GM10266 (cell line): ENCODE data around the gene IFIT3.

Source experiments
- DNase-seq: peaks from one replicate; pipeline ENCODE4 v3.0.0; 2012; ENCODE audit errors: extremely low spot score
- TF ChIP-seq, protein P1 (sequence below): IDR thresholded peaks from 2 replicates; pipeline ENCODE4 v1.5.1; 2012; ENCODE audit warnings: mild to moderate bottlenecking, low read depth; ENCODE audit not compliant: control insufficient read depth, insufficient read depth; ENCODE audit errors: missing control alignments

Gene IFIT3

DNA sequence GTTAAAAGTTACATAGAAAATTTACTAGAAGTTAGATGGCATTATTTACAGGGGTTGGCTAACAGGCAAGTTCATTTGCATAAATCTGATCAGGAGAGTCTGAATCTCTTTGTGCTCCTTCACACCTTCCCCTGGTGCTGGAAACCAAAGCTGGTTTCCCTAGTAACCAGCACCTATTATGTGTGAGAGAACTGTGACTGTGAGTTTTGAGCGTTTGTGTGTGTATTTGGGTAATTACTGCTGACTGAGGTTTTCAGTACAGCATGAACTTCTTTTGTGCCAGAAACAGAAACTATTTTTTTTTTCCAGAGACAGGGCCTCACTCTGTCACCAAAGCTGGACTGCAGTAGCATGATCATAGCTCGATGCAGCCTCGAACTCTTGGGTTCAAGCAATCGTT is 39.7 kb downstream of the IFIT3 start:
- TF ChIP-seq, protein P1, sequence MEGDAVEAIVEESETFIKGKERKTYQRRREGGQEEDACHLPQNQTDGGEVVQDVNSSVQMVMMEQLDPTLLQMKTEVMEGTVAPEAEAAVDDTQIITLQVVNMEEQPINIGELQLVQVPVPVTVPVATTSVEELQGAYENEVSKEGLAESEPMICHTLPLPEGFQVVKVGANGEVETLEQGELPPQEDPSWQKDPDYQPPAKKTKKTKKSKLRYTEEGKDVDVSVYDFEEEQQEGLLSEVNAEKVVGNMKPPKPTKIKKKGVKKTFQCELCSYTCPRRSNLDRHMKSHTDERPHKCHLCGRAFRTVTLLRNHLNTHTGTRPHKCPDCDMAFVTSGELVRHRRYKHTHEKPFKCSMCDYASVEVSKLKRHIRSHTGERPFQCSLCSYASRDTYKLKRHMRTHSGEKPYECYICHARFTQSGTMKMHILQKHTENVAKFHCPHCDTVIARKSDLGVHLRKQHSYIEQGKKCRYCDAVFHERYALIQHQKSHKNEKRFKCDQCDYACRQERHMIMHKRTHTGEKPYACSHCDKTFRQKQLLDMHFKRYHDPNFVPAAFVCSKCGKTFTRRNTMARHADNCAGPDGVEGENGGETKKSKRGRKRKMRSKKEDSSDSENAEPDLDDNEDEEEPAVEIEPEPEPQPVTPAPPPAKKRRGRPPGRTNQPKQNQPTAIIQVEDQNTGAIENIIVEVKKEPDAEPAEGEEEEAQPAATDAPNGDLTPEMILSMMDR = no peak
- DNase-seq = peak; percentile 65

DNA sequence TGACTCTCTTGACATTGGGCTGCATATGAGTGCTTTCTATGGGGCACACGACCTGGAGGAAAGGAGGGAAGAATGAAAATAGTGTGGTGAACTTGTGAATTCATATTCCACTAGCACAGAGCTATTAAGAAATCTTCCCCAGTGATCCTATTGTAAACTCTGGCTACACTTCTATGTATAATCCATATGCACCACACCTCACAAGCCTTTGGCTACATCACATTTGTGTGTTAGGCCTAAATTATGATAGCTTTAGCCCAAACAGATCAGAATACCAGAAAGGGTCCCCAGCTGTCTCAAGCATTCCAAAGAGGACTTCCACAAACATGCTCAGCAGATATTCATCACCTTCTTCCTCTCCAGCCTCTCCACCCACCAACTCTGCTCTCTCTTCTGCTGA is 40.3 kb downstream of the IFIT3 start:
- TF ChIP-seq, protein P1 = no peak
- no peak for DNase-seq

DNA sequence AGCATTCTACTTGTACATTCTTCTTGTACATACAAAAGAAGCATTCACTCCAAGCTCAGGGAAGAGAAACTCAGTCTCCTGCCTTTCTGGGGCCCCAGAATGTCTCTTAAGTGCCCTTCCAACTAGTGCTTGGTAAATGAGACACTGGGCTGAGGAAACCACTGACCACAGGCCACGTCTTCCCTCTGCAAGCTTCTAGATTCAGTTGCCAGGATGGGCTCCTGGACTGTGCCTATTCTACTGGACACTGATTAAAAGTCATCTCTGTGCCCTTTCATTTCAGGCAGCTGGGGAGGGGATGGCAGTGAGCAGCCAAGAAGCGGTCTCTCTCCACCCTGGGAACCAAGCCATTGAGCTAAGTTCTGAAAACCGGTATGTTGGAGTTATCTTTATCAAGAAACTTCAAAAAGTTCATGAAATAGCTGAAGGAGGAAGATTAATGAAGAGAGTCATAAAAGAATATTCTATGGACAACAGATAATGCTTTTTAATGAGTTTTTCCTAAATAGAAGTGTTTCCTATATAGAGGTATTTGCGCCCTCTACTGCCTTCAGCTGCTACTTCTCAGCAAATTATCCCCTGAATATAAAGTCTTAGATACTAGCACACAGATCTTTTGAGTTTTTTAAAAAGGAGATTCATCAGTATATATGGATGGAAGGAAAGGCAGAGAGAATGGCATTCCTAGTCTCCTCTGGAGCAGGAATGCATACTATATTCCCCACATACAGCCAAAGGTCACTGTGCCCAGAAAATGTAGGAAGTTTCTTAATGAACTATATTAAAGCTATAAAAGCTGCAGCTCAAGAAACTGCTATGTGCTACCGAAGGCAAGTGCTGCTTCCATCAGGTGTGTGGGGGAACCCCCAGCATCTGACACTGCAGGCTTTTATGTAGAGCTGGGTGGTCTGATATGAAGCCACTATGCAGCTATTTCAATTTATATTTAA is 41.6 kb downstream of the IFIT3 start:
- TF ChIP-seq, protein P1 = peak; percentile 61
- peak; percentile 45 for DNase-seq

DNA sequence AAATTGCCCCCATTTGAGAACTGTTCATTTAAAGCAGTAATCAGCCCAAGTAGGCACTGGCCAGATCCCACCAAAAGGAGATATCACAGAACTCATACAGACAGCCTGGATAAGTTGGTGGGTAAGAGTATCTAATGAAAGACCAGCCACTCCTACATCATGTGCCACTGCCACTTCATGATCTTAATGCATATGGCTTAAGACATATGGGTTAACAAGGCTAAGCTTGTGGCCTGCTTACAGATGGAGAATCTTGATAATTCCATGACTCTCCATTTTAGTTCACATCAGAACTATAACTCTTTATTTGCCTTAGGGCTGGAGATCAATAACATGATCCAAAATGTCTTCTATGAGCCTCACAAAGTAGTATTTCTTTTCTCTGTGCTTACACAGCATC is 43.3 kb downstream of the IFIT3 start:
- TF ChIP-seq, protein P1 = no peak
- no peak for DNase-seq

DNA sequence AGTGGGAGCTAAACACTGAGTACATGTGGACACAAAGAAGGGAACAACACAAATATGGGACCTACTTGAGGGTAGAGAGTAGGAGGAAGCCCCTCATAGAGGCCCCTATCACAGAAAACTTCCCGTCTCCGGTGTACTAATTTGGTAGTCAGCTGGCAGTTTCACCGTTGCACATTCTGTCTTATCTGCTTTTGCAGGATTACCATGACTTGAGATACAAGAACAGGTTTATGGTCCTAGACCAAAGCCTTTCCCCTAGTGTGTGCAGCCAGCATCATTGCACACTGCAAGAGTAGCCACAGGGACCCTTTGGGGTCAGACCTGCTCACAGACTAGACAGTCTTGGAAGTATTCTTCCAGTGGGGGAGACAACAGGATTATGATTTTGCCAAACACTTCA is 44.2 kb downstream of the IFIT3 start:
- no peak for DNase-seq

DNA sequence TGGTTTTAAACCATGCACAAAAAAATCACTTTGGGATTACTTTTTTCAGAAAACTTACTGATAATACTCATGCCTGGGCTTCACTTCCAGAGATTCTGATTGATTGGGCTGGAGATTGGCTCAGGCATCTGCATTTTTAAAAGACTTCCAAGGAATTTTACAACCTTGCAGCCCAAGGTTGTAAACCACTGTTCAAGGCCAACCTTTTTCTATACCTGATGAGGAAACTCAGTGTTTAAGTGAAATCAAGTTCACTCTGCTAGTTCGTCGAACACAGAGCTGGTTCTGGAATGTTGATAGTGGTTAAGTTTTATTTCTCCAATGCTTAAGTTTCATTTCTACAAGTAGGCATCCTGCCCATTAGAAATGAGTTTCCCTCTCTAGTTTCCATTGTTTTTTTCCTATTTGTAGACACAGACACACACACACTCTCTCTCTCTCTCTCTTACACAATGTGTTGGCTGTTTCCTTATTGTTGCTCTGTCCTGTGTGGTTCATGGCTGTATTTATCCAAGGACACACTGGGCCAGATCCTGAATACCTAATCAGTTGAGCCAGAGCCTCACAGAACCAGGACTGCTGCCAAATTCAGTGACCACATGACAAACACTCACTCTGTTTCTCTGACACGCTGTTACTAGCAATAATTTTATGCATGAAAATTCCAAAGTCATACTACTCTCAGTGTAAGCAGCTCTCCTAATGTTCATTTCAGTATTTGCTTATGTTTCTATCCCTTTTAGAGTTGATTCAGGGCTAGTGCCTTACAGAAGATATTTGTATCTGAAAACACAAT is 46.3 kb downstream of the IFIT3 start:
- no peak for DNase-seq
- TF ChIP-seq, protein P1 = no peak

More for the DNA sequence above, 44.2 kb downstream of the IFIT3 start:
- TF ChIP-seq, protein P1 = no peak

DNA sequence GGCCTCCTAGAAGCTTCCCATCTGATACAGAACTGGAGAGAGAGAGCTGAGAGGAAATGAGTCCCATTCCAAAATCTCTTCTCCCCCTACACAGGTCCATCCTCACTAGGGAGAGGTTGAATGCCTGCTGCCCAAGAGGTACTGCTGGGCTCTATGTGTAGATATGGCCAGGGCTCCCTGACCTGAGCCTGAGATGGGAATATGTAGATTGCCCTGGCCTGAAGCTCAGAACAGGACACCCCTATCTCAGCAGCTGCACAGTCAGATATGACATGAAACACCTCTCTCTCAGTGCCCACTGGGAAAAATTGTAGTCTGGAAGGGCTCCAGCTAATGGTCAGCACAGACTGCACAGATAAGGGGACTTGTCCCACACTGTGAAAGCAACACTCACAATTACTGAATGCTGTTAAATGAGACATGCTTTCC is 46.9 kb downstream of the IFIT3 start:
- TF ChIP-seq, protein P1 = no peak
- no peak for DNase-seq
